CD14-positive monocyte (primary cell): ENCODE data around the gene CDH16. TPM values are rescaled to one million over a fixed set of nuclear protein-coding genes. Genes with fewer than 3 reads are reported as not detected.

ENCODE experiments used
- DNase-seq, 3 donors: peaks; one replicate each; pipeline ENCODE4 v3.0.0-alpha.2; 2011 to 2022
- H2AFZ ChIP-seq: 2 replicates; pipeline ENCODE4 v1.6.0; 2012; ENCODE audit warnings: mild to moderate bottlenecking, low read depth, low read length, inconsistent platforms; ENCODE audit not compliant: insufficient read depth, poor library complexity, severe bottlenecking
- H3K27ac ChIP-seq, 2 donors: 1 replicate in 1 of 2; 2 replicates in 1 of 2; pipeline ENCODE4 v1.5.1; 2012 to 2013; ENCODE audit warnings: low read length in 2 of 2, control low read depth in 1 of 2, inconsistent platforms in 1 of 2, low read depth in 1 of 2, mild to moderate bottlenecking in 1 of 2
- H3K27me3 ChIP-seq, 2 donors: one replicate each; pipeline versions ENCODE4 v1.6.0 to v1.6.1; 2011 to 2013; ENCODE audit warnings: low read length in 2 of 2; ENCODE audit not compliant: control insufficient read depth in 2 of 2, insufficient read depth in 2 of 2
- H3K36me3 ChIP-seq, 2 donors: replicated peaks in 1 of 2; 1 replicate in 1 of 2; 2 replicates in 1 of 2; pipeline versions ENCODE4 v1.5.1 to v1.6.1; 2012 to 2013; ENCODE audit warnings: low read length in 2 of 2, control low read depth in 1 of 2, inconsistent platforms in 1 of 2, mild to moderate bottlenecking in 1 of 2; ENCODE audit not compliant: insufficient read depth in 2 of 2, control insufficient read depth in 1 of 2
- H3K4me1 ChIP-seq, 2 donors: 1 replicate in 1 of 2; 2 replicates in 1 of 2; pipeline versions ENCODE4 v1.5.1 to v1.6.1; 2012 to 2013; ENCODE audit warnings: low read length in 2 of 2, control low read depth in 1 of 2, inconsistent platforms in 1 of 2, mild to moderate bottlenecking in 1 of 2, moderate library complexity in 1 of 2; ENCODE audit not compliant: insufficient read depth in 2 of 2, control insufficient read depth in 1 of 2
- H3K4me2 ChIP-seq: replicated peaks from 2 replicates; pipeline ENCODE3; 2012; ENCODE audit warnings: low read length, moderate library complexity, mild to moderate bottlenecking; ENCODE audit not compliant: poor library complexity, severe bottlenecking; ENCODE audit errors: extremely low read depth
- H3K4me3 ChIP-seq, 3 experiments: fragments of 200-600 bp in 1 of 3; sonication (generic) in 1 of 3; replicated peaks in 1 of 3; 1 replicate in 2 of 3; 2 replicates in 1 of 3; pipeline ENCODE4 v1.5.1; 2011 to 2013; ENCODE audit warnings: low read length in 3 of 3, mild to moderate bottlenecking in 3 of 3, control low read depth in 2 of 3, low read depth in 2 of 3, inconsistent platforms in 1 of 3, moderate library complexity in 1 of 3
- H3K79me2 ChIP-seq: 2 replicates; pipeline ENCODE4 v1.6.0; 2012; ENCODE audit warnings: mild to moderate bottlenecking, control low read depth, inconsistent platforms, low read length, moderate library complexity; ENCODE audit not compliant: insufficient read depth
- H3K9ac ChIP-seq: 2 replicates; pipeline ENCODE4 v1.6.0; 2017; ENCODE audit warnings: low read length, mild to moderate bottlenecking; ENCODE audit not compliant: insufficient read depth, poor library complexity, severe bottlenecking
- H3K9me3 ChIP-seq, 2 donors: replicated peaks in 1 of 2; 1 replicate in 1 of 2; 2 replicates in 1 of 2; pipeline versions ENCODE4 v1.5.1 to v1.6.1; 2012 to 2013; ENCODE audit warnings: low read length in 2 of 2, control low read depth in 1 of 2; ENCODE audit not compliant: control insufficient read depth in 1 of 2, insufficient read depth in 1 of 2
- H4K20me1 ChIP-seq: 2 replicates; pipeline ENCODE4 v1.6.0; 2012; ENCODE audit warnings: mild to moderate bottlenecking, low read length, control low read depth, moderate library complexity; ENCODE audit not compliant: insufficient read depth
- H3K27ac Mint-ChIP-seq, 7 donors: one replicate each; pipeline ENCODE4 v1.8.0; 2020; ENCODE audit warnings: mild to moderate bottlenecking in 7 of 7, mixed read lengths in 7 of 7, moderate library complexity in 6 of 7, inconsistent platforms in 2 of 7
- H3K27me3 Mint-ChIP-seq, 3 donors: one replicate each; pipeline ENCODE4 v1.8.0; 2021 to 2022; ENCODE audit warnings: low read depth in 3 of 3, mild to moderate bottlenecking in 3 of 3, mixed read lengths in 3 of 3, moderate library complexity in 3 of 3, inconsistent platforms in 1 of 3
- H3K36me3 Mint-ChIP-seq, 2 donors: one replicate each; pipeline ENCODE4 v1.8.0; 2020; ENCODE audit warnings: mixed read lengths in 2 of 2, inconsistent platforms in 1 of 2, mild to moderate bottlenecking in 1 of 2
- H3K4me1 Mint-ChIP-seq: one replicate; pipeline ENCODE4 v1.8.0; 2020; ENCODE audit warnings: mild to moderate bottlenecking, mixed read lengths
- H3K4me3 Mint-ChIP-seq, 2 donors: one replicate each; pipeline ENCODE4 v1.8.0; 2020; ENCODE audit warnings: mild to moderate bottlenecking in 2 of 2, mixed read lengths in 2 of 2, moderate library complexity in 1 of 2
- H3K9me3 Mint-ChIP-seq, 7 donors: one replicate each; pipeline ENCODE4 v1.8.0; 2020 to 2022; ENCODE audit warnings: mixed read lengths in 7 of 7, mild to moderate bottlenecking in 6 of 7, moderate library complexity in 6 of 7, inconsistent platforms in 2 of 7
- CTCF ChIP-seq: fragments of 200-600 bp; IDR thresholded peaks from one replicate; pipeline ENCODE4 v1.8.0; 2022; ENCODE audit warnings: antibody characterized with exemption, mild to moderate bottlenecking
- WGBS: methylation state at CpG from one replicate; pipeline ENCODE4 v1.1.5; 2013; ENCODE audit warnings: missing lambda C conversion rate; ENCODE audit not compliant: insufficient coverage; 5-methylcytosine and 5-hydroxymethylcytosine counted together
- intact Hi-C, 2 donors: fragments of 100-400 bp; cut with micrococcal nuclease; formaldehyde crosslinking; loops; one replicate each; pipeline versions ENCODE4 v1.15.0 to v1.15.1; 2023
- polyA plus RNA-seq, 3 donors: library from polyadenylated mRNA; depleted of rRNA in 1 of 3; unstranded in 2 of 3; stranded (reverse) in 1 of 3; fragments of 300-500 nt in 2 of 3; fragments of >200 nt in 1 of 3; fragmentation: Illumina TruSeq in 2 of 3; gene quantifications; 1 replicate in 2 of 3; 2 replicates in 1 of 3; pipeline ENCODE4 v1.2.3, GENCODE V29; 2012 to 2021

Gene CDH16
- polyA plus RNA-seq, 3 donors: not detected

GRCh38 chr16:66872943-66873684 is 45.6 kb downstream of the CDH16 start:
- H3K4me1 Mint-ChIP-seq: peaks cover 22% of the 10 kb centered on the region
- H3K4me1 ChIP-seq: peaks cover 19 to 31% of the 10 kb centered on the region in 2 donors
- H3K4me2 ChIP-seq: peak overlapping the region; percentile 71
- peak overlapping the region in 1 of 3 experiments; percentile 69 for H3K4me3 ChIP-seq
- no peaks in the 10 kb centered on the region for H3K79me2 ChIP-seq
- peak overlapping the region; percentile 49 for H2AFZ ChIP-seq
- H3K27me3 ChIP-seq: peaks cover 6 to 53% of the 10 kb centered on the region in 2 donors
- H3K27ac Mint-ChIP-seq: peak overlapping the region in 6 of 7 donors; percentile 53 to 80 (median 69)
- H3K36me3 ChIP-seq: no peaks in the 10 kb centered on the region
- H3K4me3 Mint-ChIP-seq: peak overlapping the region; percentile 74 to 94
- H3K9ac ChIP-seq: no peak overlapping the region
- WGBS: 2% methylated on average over 34 of the region's 39 CpGs
- peak; percentile 98 for TF ChIP-seq CTCF
- H3K9me3 Mint-ChIP-seq: peaks cover 3 to 15% (median 9%) of the 10 kb centered on the region in 7 donors
- peaks cover 54 to 77% (median 61%) of the 10 kb centered on the region in 3 donors for H3K27me3 Mint-ChIP-seq
- H3K27ac ChIP-seq: peak overlapping the region in 1 of 2 donors; percentile 31
- peak; percentile 99 to 100 (median 99) for DNase-seq
- peaks cover 5 to 7% of the 10 kb centered on the region in 2 donors for H3K9me3 ChIP-seq
- peaks cover 0 to 2% of the 10 kb centered on the region in 2 donors for H3K36me3 Mint-ChIP-seq
- H4K20me1 ChIP-seq: no peaks in the 10 kb centered on the region
- intact Hi-C loops: no loop called here

GRCh38 chr16:66872559-66872942 is 46.1 kb downstream of the CDH16 start:
- H3K79me2 ChIP-seq: no peaks in the 10 kb centered on the region
- Mint-ChIP-seq H3K4me1 (peaks cover 16% of the 10 kb centered on the region), H3K36me3 (peaks cover 0 to 2% of the 10 kb centered on the region in 2 donors), H3K27me3 (peaks cover 50 to 75% (median 60%) of the 10 kb centered on the region in 3 donors), H3K9me3 (peaks cover 3 to 15% (median 9%) of the 10 kb centered on the region in 7 donors), H3K4me3 (peak overlapping the region; percentile 74 to 94), H3K27ac (peak overlapping the region in 3 of 7 donors; percentile 53 to 80 (median 56))
- no peak overlapping the region for H3K9ac ChIP-seq
- peaks cover 15 to 25% of the 10 kb centered on the region in 2 donors for H3K4me1 ChIP-seq
- H3K27me3 ChIP-seq: peaks cover 6 to 50% of the 10 kb centered on the region in 2 donors
- H3K36me3 ChIP-seq: no peaks in the 10 kb centered on the region
- peak overlapping the region; percentile 49 for H2AFZ ChIP-seq
- no peak for DNase-seq
- H3K4me2 ChIP-seq: peak overlapping the region; percentile 71
- H3K4me3 ChIP-seq: peak overlapping the region in 1 of 3 experiments; percentile 69
- 28% methylated on average over 2 of the region's 4 CpGs for WGBS
- intact Hi-C loops: no loop called here
- H4K20me1 ChIP-seq: no peaks in the 10 kb centered on the region
- H3K9me3 ChIP-seq: peaks cover 5 to 7% of the 10 kb centered on the region in 2 donors
- H3K27ac ChIP-seq: no peak overlapping the region
- TF ChIP-seq CTCF: no peak
